Peyer's patch (tissue), 4 donors: ENCODE results near the gene ATP9A. TPM values are rescaled to one million over a fixed set of nuclear protein-coding genes. Genes with fewer than 3 reads are reported as not detected.

Experiments
- DNase-seq, 3 donors: peaks; one replicate each; pipeline ENCODE4 v3.0.0-alpha.2; 2017 to 2019
- H3K27ac ChIP-seq, 4 donors: fragments of 200-600 bp; sonication (generic); one replicate each; pipeline ENCODE4 v1.5.1; 2016 to 2019
- H3K27me3 ChIP-seq, 2 donors: fragments of 200-600 bp; sonication (generic); one replicate each; pipeline ENCODE4 v1.5.1; 2019
- H3K36me3 ChIP-seq, 3 donors: fragments of 200-600 bp; sonication (generic); one replicate each; pipeline ENCODE4 v1.5.1; 2016 to 2019
- H3K4me1 ChIP-seq, 4 donors: fragments of 200-600 bp; sonication (generic); one replicate each; pipeline ENCODE4 v1.5.1; 2016 to 2019
- H3K4me3 ChIP-seq, 4 donors: fragments of 200-600 bp; sonication (generic); 1 replicate in 3 of 4; 2 replicates in 1 of 4; pipeline ENCODE4 v1.5.1; 2016 to 2019; ENCODE audit warnings: mild to moderate bottlenecking in 1 of 4
- H3K9me3 ChIP-seq, 4 donors: fragments of 200-600 bp; sonication (generic); one replicate each; pipeline ENCODE4 v1.5.1; 2016 to 2019; ENCODE audit warnings: mild to moderate bottlenecking in 1 of 4
- CTCF ChIP-seq, 6 experiments: fragments of 450-650 bp in 4 of 6; fragments of 200-600 bp in 2 of 6; sonication (generic) in 1 of 6; IDR thresholded peaks; one replicate each; pipeline ENCODE4 v1.5.1; 2017 to 2019; ENCODE audit warnings: antibody characterized with exemption in 6 of 6, mild to moderate bottlenecking in 3 of 6, moderate library complexity in 1 of 6
- POLR2A ChIP-seq, 2 donors: fragments of 450-650 bp; IDR thresholded peaks; one replicate each; pipeline ENCODE4 v1.5.1; 2017; ENCODE audit warnings: antibody characterized with exemption in 2 of 2, mild to moderate bottlenecking in 2 of 2, moderate library complexity in 2 of 2
- total RNA-seq, 4 donors: library from RNA; depleted of rRNA; stranded (reverse); fragments of >200 nt; gene quantifications; one replicate each; pipeline ENCODE4 v1.1.0, GENCODE V29; 2016

The ATP9A gene
- total RNA-seq, 4 donors from 2014 or later: 27.2 to 73.1 (median 48.7) TPM

- Histone ChIP-seq H3K4me1 (peaks cover 0 to 20% (median 0%) of the 10 kb centered on the region in 4 donors), H3K9me3 (no peaks in the 10 kb centered on the region), H3K36me3 (peaks cover 0 to 17% (median 0%) of the 10 kb centered on the region in 3 donors), H3K4me3 (no peak overlapping the region), H3K27ac (peak overlapping the region in 2 of 4 donors; percentile 65 to 86), H3K27me3 (no peaks in the 10 kb centered on the region)
- DNase-seq: no peak
- TF ChIP-seq CTCF (IDR thresholded peaks at IDR 0.05) (no peak), POLR2A (IDR thresholded peaks at IDR 0.05) (no peak)
Measured at GRCh38 chr20:51628533-51629398, 139.4 kb downstream of the ATP9A start.

GRCh38 chr20:51627586-51627985 is 140.6 kb downstream of the ATP9A start:
- H3K27me3 ChIP-seq: no peaks in the 10 kb centered on the region
- no peaks in the 10 kb centered on the region for H3K9me3 ChIP-seq
- TF ChIP-seq CTCF (IDR thresholded peaks at IDR 0.05) (no peak), POLR2A (IDR thresholded peaks at IDR 0.05) (no peak)
- no peak overlapping the region for H3K4me3 ChIP-seq
- peaks cover 0 to 20% (median 0%) of the 10 kb centered on the region in 4 donors for H3K4me1 ChIP-seq
- no peak for DNase-seq
- peaks cover 0 to 19% (median 0%) of the 10 kb centered on the region in 3 donors for H3K36me3 ChIP-seq
- H3K27ac ChIP-seq: no peak overlapping the region

- no peak overlapping the region for H3K4me3 ChIP-seq
- no peaks in the 10 kb centered on the region for H3K27me3 ChIP-seq
- DNase-seq: no peak
- H3K36me3 ChIP-seq: peaks cover 0 to 28% (median 0%) of the 10 kb centered on the region in 3 donors
- TF ChIP-seq POLR2A (IDR thresholded peaks at IDR 0.05): no peak
- no peak for TF ChIP-seq CTCF (IDR thresholded peaks at IDR 0.05)
- no peaks in the 10 kb centered on the region for H3K9me3 ChIP-seq
- peaks cover 0 to 10% (median 0%) of the 10 kb centered on the region in 4 donors for H3K4me1 ChIP-seq
- H3K27ac ChIP-seq: no peak overlapping the region
Measured at GRCh38 chr20:51625105-51625504, 143.1 kb downstream of the ATP9A start.

GRCh38 chr20:51624157-51624731 is 143.9 kb downstream of the ATP9A start:
- Histone ChIP-seq H3K27me3 (no peaks in the 10 kb centered on the region), H3K4me3 (no peak overlapping the region), H3K9me3 (no peaks in the 10 kb centered on the region), H3K27ac (no peak overlapping the region), H3K36me3 (peaks cover 0 to 28% (median 0%) of the 10 kb centered on the region in 3 donors), H3K4me1 (peaks cover 0 to 1% (median 0%) of the 10 kb centered on the region in 4 donors)
- peak; percentile 61 to 78 (median 65) for DNase-seq
- TF ChIP-seq CTCF (IDR thresholded peaks at IDR 0.05): peak; percentile 37 to 53 (median 43)
- no peak for TF ChIP-seq POLR2A (IDR thresholded peaks at IDR 0.05)

- H3K36me3 ChIP-seq: peaks cover 0 to 31% (median 0%) of the 10 kb centered on the region in 3 donors
- H3K9me3 ChIP-seq: no peaks in the 10 kb centered on the region
- H3K27ac ChIP-seq: no peak overlapping the region
- H3K4me1 ChIP-seq: no peaks in the 10 kb centered on the region
- DNase-seq: no peak
- no peak overlapping the region for H3K4me3 ChIP-seq
- H3K27me3 ChIP-seq: no peaks in the 10 kb centered on the region
- TF ChIP-seq CTCF (IDR thresholded peaks at IDR 0.05) (no peak), POLR2A (IDR thresholded peaks at IDR 0.05) (no peak)
Measured at GRCh38 chr20:51623255-51623654, 144.9 kb downstream of the ATP9A start.
